Bronchial smooth muscle cell (primary cell): ENCODE measurements around the gene MGLL. TPM values are rescaled to one million over a fixed set of nuclear protein-coding genes. Genes with fewer than 3 reads are reported as not detected.

Source experiments
- total RNA-seq: library from RNA; depleted of rRNA; stranded (reverse); fragments of >200 nt; gene quantifications from 2 replicates; pipeline ENCODE4 v1.2.1, GENCODE V29; 2014

Gene MGLL
- 12.8 and 13.6 TPM in 2 replicates for total RNA-seq

DNA sequence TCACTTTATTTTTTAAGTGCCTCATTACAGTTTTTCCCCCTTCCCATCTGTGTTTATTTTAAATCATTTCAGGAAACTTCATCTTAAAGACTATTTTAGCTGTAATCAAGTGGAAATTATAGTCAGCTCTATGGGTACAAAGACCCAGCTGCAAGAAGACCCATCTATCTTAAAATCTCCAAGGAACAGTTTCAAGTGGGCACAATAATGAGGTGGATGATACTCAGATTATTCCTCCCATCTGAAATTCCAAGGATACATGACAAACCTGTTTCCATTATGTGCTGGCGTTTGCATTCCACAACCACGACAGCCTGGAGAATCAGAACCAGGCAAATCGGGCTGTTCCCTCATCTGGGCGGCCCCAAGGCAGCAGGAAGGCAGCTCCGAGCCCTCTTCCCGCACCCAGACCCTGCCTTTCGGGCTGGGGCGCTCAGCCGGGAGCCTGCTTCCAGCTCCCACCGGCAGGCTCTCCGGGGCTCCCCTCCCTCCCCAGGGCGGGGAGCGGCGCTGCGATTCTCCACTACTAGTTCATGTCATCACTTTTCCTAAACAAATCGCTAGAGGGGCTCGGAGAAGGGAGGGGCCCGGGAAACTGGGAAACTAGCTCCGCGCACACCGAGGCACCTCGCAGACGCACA lies at the start of gene MGLL:
MGLL (minus strand) TSS at position 475 of the 641 bp plus-strand sequence; CDS start at position 278, 197 bp downstream.

DNA sequence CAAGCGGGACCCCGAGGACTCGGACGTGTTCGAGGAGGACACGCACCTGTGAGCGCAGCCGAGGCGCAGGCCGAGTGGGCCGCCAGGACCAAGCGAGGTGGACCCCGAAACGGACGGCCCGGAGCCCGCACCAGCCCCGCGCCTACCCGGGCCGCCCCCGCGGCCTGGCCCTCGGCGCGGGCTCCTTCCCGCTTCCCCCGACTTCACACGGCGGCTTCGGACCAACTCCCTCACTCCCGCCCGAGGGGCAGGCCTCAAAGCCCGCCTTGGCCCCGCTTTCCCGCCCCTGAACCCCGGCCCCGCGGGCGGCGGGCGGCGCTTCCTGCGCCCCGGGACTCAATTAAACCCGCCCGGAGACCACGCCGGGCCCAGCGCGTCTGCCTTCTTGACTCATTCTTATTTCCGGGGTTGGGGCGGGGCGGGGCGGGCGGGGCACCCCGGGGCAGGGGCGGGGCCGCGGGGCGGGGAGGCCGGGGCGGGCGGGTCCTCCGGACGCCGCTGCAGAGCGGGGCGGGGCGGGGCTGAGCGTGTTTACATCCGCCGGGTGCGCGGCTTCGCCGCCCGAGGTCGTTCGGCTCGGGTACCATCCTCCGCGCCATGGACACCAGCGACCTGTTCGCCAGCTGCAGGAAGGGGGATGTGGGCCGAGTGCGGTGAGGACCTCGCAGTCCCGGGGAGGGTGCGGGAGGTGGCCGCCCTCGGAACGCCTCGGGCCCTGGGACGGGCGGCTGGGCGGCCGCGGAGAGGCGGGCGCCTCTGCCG lies 149.7 kb downstream of the MGLL start, which contains the start of gene ABTB1:
ABTB1 (plus strand) TSS at position 524 of the 762 bp plus-strand sequence; CDS start at position 598, 74 bp downstream.

Other genes with a start within 250 kb of the MGLL start
- 32.8 and 36.1 TPM in 2 replicates for gene TPRA1, start 231.8 kb downstream of the MGLL start, total RNA-seq
- 16.8 and 18.4 TPM in 2 replicates for gene MCM2, start 224.1 kb downstream of the MGLL start, total RNA-seq
- gene PODXL2, start 193.3 kb downstream of the MGLL start, total RNA-seq, result 0.79 and 1.1 TPM in 2 replicates
- gene ABTB1, start 149.6 kb downstream of the MGLL start, total RNA-seq, result 8.7 and 15.5 TPM in 2 replicates
- gene KBTBD12, start 92.7 kb upstream of the MGLL start, total RNA-seq, result not detected in 2 replicates
- 229 and 287 TPM in 2 replicates for gene SEC61A1, start 229.9 kb upstream of the MGLL start, total RNA-seq